Measurements from ENCODE around the gene PCNX2. TPM values are rescaled to one million over a fixed set of nuclear protein-coding genes. Genes with fewer than 3 reads are reported as not detected.
"Not testable (repeated sequence)": the region's sequence is repeated elsewhere in the genome, so short reads cannot be mapped to it uniquely, and the experiment has no call there.

PCNX2 gene
- total and polyA plus RNA-seq, 7 donors = 1.8 to 13.8 (median 5.1) TPM

DNA sequence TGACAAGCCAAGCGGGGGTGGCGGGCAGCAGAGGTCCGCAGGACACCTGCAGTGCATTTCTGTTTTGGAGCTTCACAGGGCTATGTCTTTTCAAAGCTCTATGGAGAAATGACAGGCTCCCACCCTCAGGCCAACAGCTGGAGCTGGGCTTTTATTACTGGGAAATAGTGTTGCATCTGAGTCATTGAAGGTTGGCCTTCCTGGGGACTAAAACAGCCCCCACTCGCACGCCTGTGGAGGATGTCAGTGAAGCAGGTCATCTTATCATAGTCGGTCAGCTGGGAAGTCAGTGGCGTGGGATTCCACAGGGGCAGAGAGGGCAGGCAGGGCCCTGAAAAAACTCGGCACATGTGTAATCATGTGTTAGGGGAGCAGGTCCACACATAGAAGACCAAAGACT, 289.8 kb downstream of the PCNX2 start:
- Histone ChIP-seq H3K27me3 (no peaks in the 10 kb centered on the region), H3K27ac (no peak overlapping the region), H3K4me1 (no peaks in the 10 kb centered on the region), H3K4me3 (no peak overlapping the region), H3K9me3 (no peaks in the 10 kb centered on the region), H3K36me3 (no peaks in the 10 kb centered on the region)
- 89 to 92% methylated on average over 8 of the region's 8 CpGs for WGBS, 2 donors
- intact Hi-C loops (cut with DNase I) = no loop called here
- DNase-seq = no peak
- no peak for TF ChIP-seq POLR2A (IDR thresholded peaks at IDR 0.05)
- TF ChIP-seq EP300 (IDR thresholded peaks at IDR 0.05) = no peak
- TF ChIP-seq POLR2AphosphoS5 (IDR thresholded peaks at IDR 0.05) = no peak
- TF ChIP-seq, protein P1, sequence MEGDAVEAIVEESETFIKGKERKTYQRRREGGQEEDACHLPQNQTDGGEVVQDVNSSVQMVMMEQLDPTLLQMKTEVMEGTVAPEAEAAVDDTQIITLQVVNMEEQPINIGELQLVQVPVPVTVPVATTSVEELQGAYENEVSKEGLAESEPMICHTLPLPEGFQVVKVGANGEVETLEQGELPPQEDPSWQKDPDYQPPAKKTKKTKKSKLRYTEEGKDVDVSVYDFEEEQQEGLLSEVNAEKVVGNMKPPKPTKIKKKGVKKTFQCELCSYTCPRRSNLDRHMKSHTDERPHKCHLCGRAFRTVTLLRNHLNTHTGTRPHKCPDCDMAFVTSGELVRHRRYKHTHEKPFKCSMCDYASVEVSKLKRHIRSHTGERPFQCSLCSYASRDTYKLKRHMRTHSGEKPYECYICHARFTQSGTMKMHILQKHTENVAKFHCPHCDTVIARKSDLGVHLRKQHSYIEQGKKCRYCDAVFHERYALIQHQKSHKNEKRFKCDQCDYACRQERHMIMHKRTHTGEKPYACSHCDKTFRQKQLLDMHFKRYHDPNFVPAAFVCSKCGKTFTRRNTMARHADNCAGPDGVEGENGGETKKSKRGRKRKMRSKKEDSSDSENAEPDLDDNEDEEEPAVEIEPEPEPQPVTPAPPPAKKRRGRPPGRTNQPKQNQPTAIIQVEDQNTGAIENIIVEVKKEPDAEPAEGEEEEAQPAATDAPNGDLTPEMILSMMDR (IDR thresholded peaks at IDR 0.05) = no peak

DNA sequence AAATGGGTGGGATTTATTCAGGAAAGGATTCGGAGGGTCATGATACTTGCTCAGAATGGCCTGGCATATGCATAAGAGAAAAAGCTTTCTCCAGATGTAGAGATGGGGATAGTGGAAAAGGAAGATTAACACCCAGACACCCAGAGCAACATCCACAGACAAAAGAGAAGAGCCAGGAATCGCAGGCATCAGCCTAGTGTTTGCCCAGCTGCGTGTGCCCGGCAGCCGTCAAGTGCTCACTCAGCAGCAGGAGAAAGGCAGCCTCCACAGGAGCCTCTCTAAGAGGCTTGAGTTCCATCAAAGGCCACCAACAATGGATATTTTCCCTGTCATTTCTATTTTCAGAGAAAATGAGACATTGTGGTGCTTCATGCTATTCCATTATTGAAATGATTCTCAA, 290.4 kb downstream of the PCNX2 start:
- Histone ChIP-seq H3K27me3 (no peaks in the 10 kb centered on the region), H3K36me3 (no peaks in the 10 kb centered on the region), H3K4me1 (no peaks in the 10 kb centered on the region), H3K4me3 (no peak overlapping the region), H3K27ac (no peak overlapping the region), H3K9me3 (no peaks in the 10 kb centered on the region)
- 93 to 97% methylated on average over 5 of the region's 5 CpGs for WGBS, 2 donors
- TF ChIP-seq, protein P1 (IDR thresholded peaks at IDR 0.05) = no peak
- TF ChIP-seq POLR2AphosphoS5 (IDR thresholded peaks at IDR 0.05) = no peak
- TF ChIP-seq EP300 (IDR thresholded peaks at IDR 0.05) = no peak
- TF ChIP-seq POLR2A (IDR thresholded peaks at IDR 0.05) = no peak
- intact Hi-C loops (cut with DNase I) = no loop called here
- DNase-seq = no peak

DNA sequence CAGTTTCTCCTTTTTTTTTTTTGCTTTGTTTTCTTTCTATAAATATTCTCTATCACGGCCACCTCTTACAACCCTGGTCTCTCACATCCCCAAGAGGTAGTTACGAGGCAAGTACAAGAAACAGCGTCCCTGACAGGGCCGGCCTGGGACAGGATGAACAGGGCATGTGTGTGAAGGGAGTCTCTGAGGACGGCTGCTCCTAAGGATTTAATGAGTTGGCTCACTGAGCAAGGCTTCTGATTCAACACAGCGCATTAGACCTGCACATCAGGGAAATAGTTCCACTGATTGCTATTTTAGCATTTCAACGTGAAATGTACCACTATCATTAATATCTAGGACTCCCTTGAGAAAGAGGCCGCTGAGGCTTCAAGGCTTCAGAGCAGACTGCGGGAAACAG, 291.1 kb downstream of the PCNX2 start:
- Histone ChIP-seq H3K27me3 (no peaks in the 10 kb centered on the region), H3K27ac (no peak overlapping the region), H3K36me3 (no peaks in the 10 kb centered on the region), H3K4me3 (no peak overlapping the region), H3K9me3 (no peaks in the 10 kb centered on the region), H3K4me1 (no peaks in the 10 kb centered on the region)
- DNase-seq = no peak
- 92 to 96% methylated on average over 9 of the region's 9 CpGs for WGBS, 2 donors
- intact Hi-C loops (cut with DNase I) = no loop called here
- TF ChIP-seq, protein P1 (IDR thresholded peaks at IDR 0.05) = no peak
- no peak for TF ChIP-seq POLR2AphosphoS5 (IDR thresholded peaks at IDR 0.05)
- TF ChIP-seq EP300 (IDR thresholded peaks at IDR 0.05) = no peak
- no peak for TF ChIP-seq POLR2A (IDR thresholded peaks at IDR 0.05)

DNA sequence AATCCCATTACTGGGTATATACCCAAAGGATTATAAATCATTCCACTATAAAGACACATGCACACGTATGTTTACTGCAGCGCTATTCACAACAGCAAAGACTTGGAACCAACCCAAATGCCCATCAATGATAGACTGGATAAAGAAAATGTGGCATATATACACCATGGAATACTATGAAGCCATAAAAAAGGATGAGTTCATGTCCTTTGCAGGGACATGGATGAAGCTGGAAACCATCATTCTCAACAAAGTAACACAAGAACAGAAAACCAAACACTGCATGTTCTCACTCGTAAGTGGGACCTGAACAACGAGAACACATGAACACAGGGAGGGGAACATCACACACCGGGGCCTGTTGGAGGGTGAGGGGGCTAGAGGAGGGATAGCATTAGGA, 291.9 kb downstream of the PCNX2 start:
- DNase-seq; H3K4me3 ChIP-seq; H3K9me3 ChIP-seq; H3K4me1 ChIP-seq; H3K27ac ChIP-seq; H3K27me3 ChIP-seq; intact Hi-C loops (cut with DNase I); H3K36me3 ChIP-seq: not testable (repeated sequence)
- 97 to 98% methylated on average over 5 of the region's 5 CpGs for WGBS, 2 donors

DNA sequence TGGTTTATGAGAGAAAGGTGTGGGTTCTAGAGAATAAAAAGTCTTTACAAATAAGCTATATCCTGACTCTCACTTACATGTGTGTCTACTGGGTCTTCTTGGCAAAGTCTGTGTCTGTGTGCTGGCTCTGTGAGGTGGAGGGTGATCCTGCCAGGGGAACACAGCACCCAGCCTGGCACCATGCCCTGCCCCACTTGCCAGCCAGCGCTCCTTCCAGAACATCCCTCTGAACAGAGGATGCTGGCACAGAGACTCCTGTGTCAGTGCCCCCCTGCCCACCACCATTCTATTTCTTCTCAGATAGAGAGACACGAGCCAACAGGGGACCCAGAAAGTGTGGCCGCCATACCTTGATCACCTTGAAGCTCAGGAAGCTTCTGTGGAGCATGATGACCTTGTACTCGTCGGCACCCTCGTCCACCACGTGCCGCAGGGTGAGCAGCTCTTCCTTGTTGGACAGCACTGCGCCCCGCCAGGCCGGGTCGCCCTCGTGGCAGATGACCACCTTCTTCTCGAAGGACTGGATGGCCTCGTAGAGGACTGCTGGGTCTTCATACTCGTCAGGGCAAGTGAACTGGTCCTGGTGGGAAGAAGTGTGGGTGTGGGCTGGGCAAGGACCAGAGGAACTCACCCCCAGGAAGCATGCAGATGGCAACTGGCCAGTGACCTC, 295.4 kb downstream of the PCNX2 start:
- TF ChIP-seq, protein P1 (IDR thresholded peaks at IDR 0.05) = no peak
- TF ChIP-seq POLR2AphosphoS5 (IDR thresholded peaks at IDR 0.05) (no peak), EP300 (IDR thresholded peaks at IDR 0.05) (no peak), POLR2A (IDR thresholded peaks at IDR 0.05) (no peak)
- Histone ChIP-seq H3K27ac (no peak overlapping the region), H3K4me1 (no peaks in the 10 kb centered on the region), H3K4me3 (no peak overlapping the region), H3K36me3 (peaks cover 0 to 6% (median 0%) of the 10 kb centered on the region in 4 donors), H3K9me3 (no peaks in the 10 kb centered on the region), H3K27me3 (no peaks in the 10 kb centered on the region)
- DNase-seq = no peak
- intact Hi-C loops (cut with DNase I) = no loop called here
- 96 to 98% methylated on average over 16 of the region's 16 CpGs for WGBS, 2 donors

All from sigmoid colon (tissue), 7 donors.